ENCODE data around the gene MRPS10. TPM values are rescaled to one million over a fixed set of nuclear protein-coding genes. Genes with fewer than 3 reads are reported as not detected.
A peak's percentile ranks its signal among the peaks of the same experiment; 100 is the strongest.

The MRPS10 gene
- total RNA-seq (10 to 100 TPM; 40.3 to 57.4 (median 53.1) TPM), polyA plus RNA-seq (100 to 1,000 TPM in 1 of 3 donors, 10 to 100 TPM in 2; 48.5 to 110 (median 59.0) TPM)
- long read RNA-seq, donor 1, transcript MRPS10-201 (7 exons, 2,110 nt) = major isoform, 41 of 52 reads
- long read RNA-seq, donor 1, partial matches to known transcripts = 1 of 52 reads
- long read RNA-seq, donor 1, other reads (novel, unspliced or antisense) = 10 of 52 reads
- long read RNA-seq, donor 2, transcript MRPS10-201 (7 exons, 2,110 nt) = major isoform, 101 of 127 reads
- long read RNA-seq, donor 2, partial matches to known transcripts = 0 of 127 reads
- long read RNA-seq, donor 2, other reads (novel, unspliced or antisense) = 26 of 127 reads

GRCh38 chr6:42217519-42218367 lies at the start of gene MRPS10:
Gene MRPS10, minus strand, starts transcription at chr6:42217861. Its CDS starts 12 bp downstream, at chr6:42217849.
- Histone ChIP-seq H3K36me3 (ENCODE audit: insufficient read depth in 1 of 2, low read depth in 1 of 2) (peaks cover 3 to 16% of the 10 kb centered on the region in 2 donors), H3K4me1 (peaks cover 8% of the 10 kb centered on the region), H3K27me3 (ENCODE audit: insufficient read depth in 3 of 3, low read length in 2 of 3) (no peaks in the 10 kb centered on the region), H3K9me3 (no peaks in the 10 kb centered on the region), H3K4me3 (peak within 1 kb of the TSS; percentile 85), H3K27ac (peak within 1 kb of the TSS; percentile 83)
- TF ChIP-seq CTCF (IDR thresholded peaks at IDR 0.05) = no peak
- intact Hi-C loops (cut with DNase I) = loop anchor here (5.0 kb wide), 1 partner anchor 295 kb away; the partner anchor contains the start of genes BYSL (in 2 of the 2) and MED20 (in 2 of the 2)
- WGBS, 3 donors = 8 to 10% (median 9%) methylated on average over 29 of the region's 29 CpGs
- DNase-seq (peak; percentile 92 to 96), ATAC-seq (peak; percentile 99 to 100 (median 100))

GRCh38 chr6:42266538-42266937 lies 48.9 kb upstream of the MRPS10 start:
- no peaks in the 10 kb centered on the region for H3K9me3 ChIP-seq
- TF ChIP-seq CTCF (IDR thresholded peaks at IDR 0.05) = no peak
- 58 to 74% (median 72%) methylated on average over 1 of the region's 1 CpG for WGBS, 3 donors
- H3K36me3 ChIP-seq (ENCODE audit: insufficient read depth in 1 of 2, low read depth in 1 of 2) = no peaks in the 10 kb centered on the region
- no peak overlapping the region for H3K27ac ChIP-seq
- intact Hi-C loops (cut with DNase I) = no loop called here
- H3K27me3 ChIP-seq (ENCODE audit: insufficient read depth in 3 of 3, low read length in 2 of 3) = no peaks in the 10 kb centered on the region
- no peak for ATAC-seq
- no peak for DNase-seq
- H3K4me1 ChIP-seq = no peaks in the 10 kb centered on the region
- no peak overlapping the region for H3K4me3 ChIP-seq

GRCh38 chr6:42264852-42265390 lies 47.3 kb upstream of the MRPS10 start:
- Histone ChIP-seq H3K27me3 (ENCODE audit: insufficient read depth in 3 of 3, low read length in 2 of 3) (no peaks in the 10 kb centered on the region), H3K4me1 (no peaks in the 10 kb centered on the region), H3K27ac (no peak overlapping the region), H3K4me3 (no peak overlapping the region), H3K9me3 (no peaks in the 10 kb centered on the region), H3K36me3 (ENCODE audit: insufficient read depth in 1 of 2, low read depth in 1 of 2) (no peaks in the 10 kb centered on the region)
- ATAC-seq (no peak), DNase-seq (no peak)
- TF ChIP-seq CTCF (IDR thresholded peaks at IDR 0.05) = no peak
- 88 to 89% (median 89%) methylated on average over 5 of the region's 5 CpGs for WGBS, 3 donors
- intact Hi-C loops (cut with DNase I) = loop anchor here in 1 of 2 donors (5.0 kb wide), 1 partner anchor 282 kb away; no protein-coding TSS in a partner anchor

- H3K36me3 ChIP-seq (ENCODE audit: insufficient read depth in 1 of 2, low read depth in 1 of 2) = no peaks in the 10 kb centered on the region
- ATAC-seq (no peak), DNase-seq (no peak)
- WGBS, 3 donors = 60 to 67% (median 67%) methylated on average over 10 of the region's 10 CpGs
- no peaks in the 10 kb centered on the region for H3K9me3 ChIP-seq
- no peak overlapping the region for H3K27ac ChIP-seq
- H3K4me1 ChIP-seq = no peaks in the 10 kb centered on the region
- intact Hi-C loops (cut with DNase I) = loop anchor here in 1 of 2 donors (5.0 kb wide), 1 partner anchor 283 kb away; no protein-coding TSS in a partner anchor
- H3K4me3 ChIP-seq = no peak overlapping the region
- TF ChIP-seq CTCF (IDR thresholded peaks at IDR 0.05) = no peak
- H3K27me3 ChIP-seq (ENCODE audit: insufficient read depth in 3 of 3, low read length in 2 of 3) = no peaks in the 10 kb centered on the region
These were observed 46.6 kb upstream of the MRPS10 start for GRCh38 chr6:42264162-42264851.
